GM18867 (cell line): ENCODE measurements around the gene ISCU.
"Not testable (repeated sequence)": the region's sequence is repeated elsewhere in the genome, so short reads cannot be mapped to it uniquely, and the experiment has no call there.

ENCODE experiments used
- ATAC-seq: cut with Tn5 transposase; IDR thresholded peaks from one replicate; pipeline ENCODE4 v1.9.1; 2021; ENCODE audit warnings: mild to moderate bottlenecking, moderate library complexity; ENCODE audit not compliant: unreplicated experiment

Gene ISCU

GRCh38 chr12:108542320-108542719, 20.1 kb upstream of the ISCU start:
- ATAC-seq, result no peak

DNA sequence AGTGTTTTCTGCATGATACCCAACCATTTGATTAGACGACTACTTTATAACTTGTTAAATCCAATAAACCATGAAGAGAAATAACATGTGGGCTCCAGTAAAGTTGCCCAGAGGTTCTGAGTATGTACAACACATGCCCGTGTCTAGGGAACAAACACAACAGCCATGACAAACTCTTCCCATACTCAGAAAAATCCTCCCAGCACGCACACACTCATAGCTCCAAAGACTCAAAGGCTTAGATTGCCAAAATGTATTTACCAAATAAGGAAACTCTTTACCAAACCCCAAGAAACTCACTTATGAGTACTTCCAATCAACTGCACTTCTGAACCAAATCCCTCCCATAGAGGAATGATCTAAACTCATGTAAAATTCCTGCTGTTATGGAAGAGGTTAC, 18.7 kb upstream of the ISCU start:
- ATAC-seq, result no peak

DNA sequence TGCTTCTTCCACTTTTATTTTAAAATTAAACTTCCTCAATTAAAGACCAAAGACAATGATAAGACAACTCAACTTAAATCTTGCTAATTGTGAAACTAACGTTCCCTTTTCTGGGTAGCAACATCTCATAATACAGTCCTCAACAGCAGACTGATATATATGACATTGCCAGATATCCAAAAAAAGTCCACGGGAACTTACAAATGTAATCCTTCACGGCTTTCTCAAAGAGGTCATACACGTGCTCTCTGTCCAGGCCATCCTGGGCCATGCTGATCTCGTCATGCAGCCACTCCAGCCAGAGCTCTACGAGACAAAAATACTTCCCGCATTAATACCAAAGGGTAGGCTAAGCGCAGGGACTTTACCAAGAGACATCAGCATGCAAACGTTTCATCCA, 14.7 kb upstream of the ISCU start:
- no peak for ATAC-seq

DNA sequence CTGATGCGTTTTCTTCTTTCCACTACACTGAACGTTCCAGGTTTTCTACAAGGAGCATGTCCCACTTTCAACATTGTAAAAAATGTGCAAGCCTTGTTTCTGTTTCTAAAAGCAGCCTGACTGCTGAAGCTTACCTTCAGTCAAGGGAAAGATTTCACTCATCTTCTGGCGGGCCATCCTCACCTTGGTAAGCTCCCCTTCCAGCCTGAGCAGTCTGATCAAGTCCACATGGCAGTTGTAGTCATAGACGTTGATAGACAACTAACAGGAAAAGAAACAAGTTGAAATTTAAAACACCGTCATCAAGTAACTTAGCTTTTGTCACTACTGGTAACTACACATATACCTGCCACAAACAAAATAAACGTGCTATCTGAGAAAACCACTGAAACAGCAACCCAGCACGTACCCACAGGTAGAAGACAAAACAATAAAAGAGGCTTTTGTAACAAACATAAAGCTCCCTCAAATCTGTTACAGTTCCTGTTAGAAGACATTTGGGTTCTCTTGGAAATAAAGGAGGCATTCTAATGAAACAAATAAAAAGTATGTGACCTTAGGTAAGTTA, 13.4 kb upstream of the ISCU start:
- ATAC-seq, result no peak

- ATAC-seq, result no peak
These were observed 10.9 kb upstream of the ISCU start for GRCh38 chr12:108551535-108551934.

DNA sequence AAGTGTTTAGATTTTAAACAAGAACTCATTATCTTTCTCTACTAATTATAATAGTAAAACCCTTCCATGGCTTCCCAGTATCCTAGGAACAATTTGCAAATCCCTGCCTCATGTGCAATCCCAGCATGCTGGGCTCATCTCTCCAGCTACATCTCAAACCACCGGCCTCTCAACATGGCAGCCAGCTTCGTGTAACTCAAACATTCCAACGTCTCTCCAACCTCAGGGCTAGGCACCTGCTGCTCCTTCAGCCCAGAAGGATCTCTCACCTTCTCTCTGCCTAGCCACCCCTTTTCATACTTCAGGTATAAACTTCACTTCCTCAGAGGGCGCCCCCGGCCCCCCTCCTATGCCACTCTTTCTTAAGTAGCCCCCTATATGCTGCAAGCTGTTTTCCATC, 8.6 kb upstream of the ISCU start:
- ATAC-seq, result no peak

- not testable (repeated sequence) for ATAC-seq
These were observed 7.0 kb upstream of the ISCU start for GRCh38 chr12:108555383-108555782.

GRCh38 chr12:108559007-108559655, 3.3 kb upstream of the ISCU start:
- no peak for ATAC-seq

- ATAC-seq, result no peak
These were observed 2.6 kb upstream of the ISCU start for GRCh38 chr12:108559748-108560147.

DNA sequence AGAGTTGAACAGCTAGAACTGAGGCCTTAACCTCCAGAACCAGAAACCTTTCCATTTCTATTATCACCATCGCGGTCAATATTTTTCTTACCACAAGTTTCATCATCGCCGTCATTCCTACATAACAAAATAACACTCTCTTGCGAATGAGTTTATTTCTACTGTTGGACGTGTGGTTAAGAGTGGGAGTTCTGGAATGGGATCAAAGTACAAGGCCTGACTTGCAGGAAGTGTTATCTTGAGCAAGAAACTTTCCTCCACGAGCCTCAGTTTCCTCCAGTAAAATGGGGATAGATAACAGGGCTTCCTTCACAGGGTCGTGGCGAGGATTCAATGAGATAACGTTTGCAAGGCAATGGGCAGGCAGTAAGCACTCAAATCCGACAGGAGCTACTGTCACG, 2.1 kb upstream of the ISCU start:
- no peak for ATAC-seq

- ATAC-seq, result peak; percentile 39
These were observed 1.4 kb upstream of the ISCU start, which contains the start of gene SART3 for GRCh38 chr12:108560752-108561719. Gene SART3 (minus strand): TSS chr12:108561173. CDS start chr12:108561154, 19 bp downstream.

DNA sequence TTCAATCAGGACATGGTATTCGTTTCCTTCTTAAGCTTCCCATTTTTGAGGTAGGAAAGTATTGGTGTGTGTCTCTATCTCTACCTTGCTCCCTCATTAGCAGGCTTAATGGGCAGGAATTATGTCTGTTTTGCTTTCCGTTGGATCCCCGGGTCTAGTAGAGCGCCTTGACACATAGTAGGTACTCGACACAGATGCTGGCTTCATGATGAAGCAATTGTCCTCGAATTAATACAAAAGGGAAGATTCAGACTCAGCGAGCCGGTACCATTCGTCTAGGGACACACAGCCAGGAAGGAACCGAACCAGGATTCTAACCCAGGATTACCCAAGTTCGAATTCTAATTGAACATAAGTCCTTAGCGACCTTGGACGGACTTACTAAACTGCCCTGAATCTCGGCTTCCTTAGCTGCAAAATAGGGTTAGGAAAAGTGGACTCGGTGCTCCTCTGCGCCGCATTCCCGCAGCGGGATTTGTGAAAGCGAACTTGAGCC, 496 bp upstream of the ISCU start:
- ATAC-seq, result peak; percentile 2

- ATAC-seq, result peak; percentile 37
These were observed 874 bp downstream of the ISCU start for GRCh38 chr12:108563136-108563803.

DNA sequence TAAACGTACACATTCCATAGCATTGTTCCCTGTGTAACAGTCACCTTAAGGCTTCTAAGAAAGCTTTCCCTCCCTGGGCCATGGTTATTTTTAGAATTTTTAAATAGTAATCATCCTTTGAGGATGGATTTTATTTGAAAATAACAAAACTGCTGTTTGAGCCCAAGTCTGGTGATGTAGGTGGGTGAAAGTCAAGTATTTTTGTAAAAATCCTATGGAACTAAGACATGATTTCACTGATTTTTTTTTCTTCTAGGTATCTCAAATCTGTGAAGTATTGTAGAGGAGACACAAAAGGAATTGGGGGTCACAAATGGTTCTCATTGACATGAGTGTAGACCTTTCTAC, 1.4 kb downstream of the ISCU start:
- no peak for ATAC-seq

DNA sequence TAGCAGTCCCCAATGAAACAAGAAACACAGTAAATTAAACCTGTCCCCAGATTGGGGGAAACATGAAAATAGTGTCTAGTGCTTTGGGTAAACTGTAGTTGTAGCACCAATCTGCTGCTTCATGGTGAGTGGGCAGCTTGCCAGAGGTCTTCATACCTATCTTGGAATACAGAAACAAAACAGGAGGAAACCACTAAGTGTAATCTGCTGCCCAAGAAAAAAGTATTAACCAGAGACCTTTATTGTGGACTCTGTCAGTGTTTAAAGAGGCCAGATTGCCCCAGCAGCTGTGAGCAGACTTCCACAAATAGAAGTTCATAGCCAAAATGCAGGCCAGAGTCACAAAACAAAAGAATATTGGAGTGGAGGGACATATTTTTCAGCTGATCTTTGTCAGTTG, 2.3 kb downstream of the ISCU start:
- no peak for ATAC-seq

DNA sequence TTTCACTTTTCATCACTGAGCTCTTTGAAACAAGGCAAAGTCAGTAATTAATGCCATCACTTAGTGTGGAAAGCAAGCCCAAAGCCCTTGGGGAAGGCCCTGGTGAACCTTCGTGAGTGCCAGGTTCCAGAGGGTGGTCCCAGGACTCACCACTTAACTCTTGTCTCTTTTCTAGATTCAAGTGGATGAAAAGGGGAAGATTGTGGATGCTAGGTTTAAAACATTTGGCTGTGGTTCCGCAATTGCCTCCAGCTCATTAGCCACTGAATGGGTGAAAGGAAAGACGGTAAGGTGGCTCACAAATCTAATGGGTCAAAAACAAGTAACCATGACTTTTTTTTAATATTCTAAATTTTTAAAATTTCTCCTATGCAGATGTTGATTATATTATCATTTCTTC, 2.8 kb downstream of the ISCU start:
- no peak for ATAC-seq

DNA sequence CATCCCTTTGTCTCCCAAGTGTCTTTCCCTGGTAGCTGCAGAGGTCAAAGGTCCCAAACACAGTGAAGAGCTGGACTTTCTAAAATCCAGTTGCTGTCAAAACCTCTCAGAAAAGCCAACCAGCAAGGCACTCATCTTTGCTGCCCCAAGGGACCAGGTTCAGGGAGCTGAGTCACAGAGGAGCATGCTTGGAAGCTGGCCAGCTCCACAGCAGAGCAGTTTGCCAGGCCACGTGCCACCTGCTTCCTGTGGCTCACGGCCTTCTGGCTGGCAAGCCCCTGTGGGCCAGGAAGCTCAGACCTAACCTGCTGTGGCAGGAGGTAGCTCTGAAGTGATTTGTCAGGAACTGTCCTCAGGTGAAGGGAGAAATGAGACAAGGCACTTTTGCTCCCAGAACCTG, 3.6 kb downstream of the ISCU start:
- no peak for ATAC-seq

- no peak for ATAC-seq
These were observed 4.1 kb downstream of the ISCU start for GRCh38 chr12:108566452-108566851.

DNA sequence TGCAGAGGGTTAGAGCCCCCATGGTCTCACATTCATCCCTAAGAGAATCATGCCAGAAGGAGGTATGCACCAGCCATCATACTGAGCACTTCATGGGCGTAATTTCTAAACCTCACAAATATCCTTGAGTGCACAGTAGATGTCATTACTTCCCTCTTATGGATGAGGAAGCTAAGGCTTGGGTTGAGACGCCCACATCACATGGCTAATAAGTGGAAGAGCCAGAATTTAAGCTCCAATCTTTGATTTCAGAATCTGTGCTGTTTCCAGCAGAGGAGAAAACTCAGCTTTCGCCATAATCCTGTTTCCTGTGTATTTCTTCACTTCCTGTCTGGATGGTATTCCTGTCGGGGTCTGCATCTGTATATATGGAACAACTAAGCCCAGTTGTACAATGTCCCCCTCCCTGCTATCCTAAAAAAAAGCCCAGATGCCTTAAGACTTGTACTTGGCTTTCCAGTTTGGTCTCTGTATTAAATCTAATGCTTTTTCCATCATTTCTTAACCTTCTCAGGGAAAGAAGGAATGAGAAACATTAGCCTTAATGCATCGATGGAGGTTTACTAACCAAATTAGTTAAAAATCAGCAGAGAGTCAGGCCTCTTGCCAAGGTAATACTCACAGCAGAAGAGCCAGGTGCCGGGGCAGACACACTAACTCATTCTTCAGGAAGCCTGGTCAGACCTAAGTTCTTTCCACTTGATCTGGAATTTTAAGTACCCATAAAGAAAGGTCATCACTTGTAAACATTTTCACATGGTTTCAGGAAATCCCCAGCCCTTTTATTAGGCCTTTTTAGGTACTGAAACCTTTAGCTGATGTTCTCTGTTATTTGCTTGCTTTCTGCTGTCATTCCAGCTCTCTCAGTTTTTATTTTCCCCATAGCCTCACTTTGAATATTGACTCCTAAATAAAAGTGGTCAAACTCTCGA, 5.3 kb downstream of the ISCU start:
- no peak for ATAC-seq
